Small intestine (tissue), 7 donors: ENCODE measurements around the gene SCTR. TPM values are rescaled to one million over a fixed set of nuclear protein-coding genes. Genes with fewer than 3 reads are reported as not detected.

Experiments
- DNase-seq, 2 donors: peaks; one replicate each; pipeline versions ENCODE4 v3.0.0 to v3.0.0-alpha.2; 2013
- FAIRE-seq: peaks from 2 replicates; lab custom pipeline; 2012; peaks lifted over from hg19 to GRCh38; lab: Jason Lieb, UNC
- H3K27ac ChIP-seq, 3 donors: one replicate each; pipeline ENCODE4 v1.5.1; 2013; ENCODE audit warnings: low read length in 2 of 3, mild to moderate bottlenecking in 2 of 3, control low read depth in 1 of 3, inconsistent platforms in 1 of 3, low read depth in 1 of 3, moderate library complexity in 1 of 3
- H3K27me3 ChIP-seq, 3 donors: one replicate each; pipeline ENCODE4 v1.6.1; 2013; ENCODE audit warnings: low read length in 3 of 3, inconsistent platforms in 1 of 3; ENCODE audit not compliant: control insufficient read depth in 3 of 3, insufficient read depth in 3 of 3
- H3K36me3 ChIP-seq, 3 donors: one replicate each; pipeline ENCODE4 v1.6.1; 2013; ENCODE audit warnings: low read length in 3 of 3, inconsistent platforms in 1 of 3, low read depth in 1 of 3, mild to moderate bottlenecking in 1 of 3, moderate library complexity in 1 of 3; ENCODE audit not compliant: control insufficient read depth in 3 of 3, insufficient read depth in 2 of 3
- H3K4me1 ChIP-seq, 3 donors: one replicate each; pipeline ENCODE4 v1.6.1; 2013; ENCODE audit warnings: low read length in 2 of 3, inconsistent platforms in 1 of 3, low read depth in 1 of 3, mild to moderate bottlenecking in 1 of 3, moderate library complexity in 1 of 3; ENCODE audit not compliant: control insufficient read depth in 3 of 3, insufficient read depth in 2 of 3
- H3K4me3 ChIP-seq, 3 donors: one replicate each; pipeline ENCODE4 v1.5.1; 2013; ENCODE audit warnings: low read length in 3 of 3, control low read depth in 1 of 3, inconsistent platforms in 1 of 3, low read depth in 1 of 3, mild to moderate bottlenecking in 1 of 3, moderate library complexity in 1 of 3
- H3K9me3 ChIP-seq, 2 donors: one replicate each; pipeline ENCODE4 v1.6.1; 2013; ENCODE audit warnings: low read depth in 1 of 2, low read length in 1 of 2; ENCODE audit not compliant: control insufficient read depth in 2 of 2, insufficient read depth in 1 of 2
- WGBS, 3 donors: extraction: QIAGEN DNeasy Blood & Tissue Kit; methylation state at CpG; one replicate each; pipeline ENCODE4 v1.1.7; 2013; 5-methylcytosine and 5-hydroxymethylcytosine counted together
- polyA plus RNA-seq, 4 donors: library from polyadenylated mRNA; stranded (reverse) in 3 of 4; unstranded in 1 of 4; fragments of 200-250 nt in 3 of 4; fragments of 120-200 nt in 1 of 4; gene quantifications; one replicate each; pipeline versions ENCODE4 v1.2.1 to v1.2.3, GENCODE V29; 2013
- donor health status: healthy with polysubstance abuse.
- donor health status: control.
- donor health status: control.
- donor health status: Bipolar disorder and iron deficiency.
- donor health status: healthy.

SCTR gene
- polyA plus RNA-seq, 4 donors: 15.0 to 48.8 (median 42.3) TPM

DNA sequence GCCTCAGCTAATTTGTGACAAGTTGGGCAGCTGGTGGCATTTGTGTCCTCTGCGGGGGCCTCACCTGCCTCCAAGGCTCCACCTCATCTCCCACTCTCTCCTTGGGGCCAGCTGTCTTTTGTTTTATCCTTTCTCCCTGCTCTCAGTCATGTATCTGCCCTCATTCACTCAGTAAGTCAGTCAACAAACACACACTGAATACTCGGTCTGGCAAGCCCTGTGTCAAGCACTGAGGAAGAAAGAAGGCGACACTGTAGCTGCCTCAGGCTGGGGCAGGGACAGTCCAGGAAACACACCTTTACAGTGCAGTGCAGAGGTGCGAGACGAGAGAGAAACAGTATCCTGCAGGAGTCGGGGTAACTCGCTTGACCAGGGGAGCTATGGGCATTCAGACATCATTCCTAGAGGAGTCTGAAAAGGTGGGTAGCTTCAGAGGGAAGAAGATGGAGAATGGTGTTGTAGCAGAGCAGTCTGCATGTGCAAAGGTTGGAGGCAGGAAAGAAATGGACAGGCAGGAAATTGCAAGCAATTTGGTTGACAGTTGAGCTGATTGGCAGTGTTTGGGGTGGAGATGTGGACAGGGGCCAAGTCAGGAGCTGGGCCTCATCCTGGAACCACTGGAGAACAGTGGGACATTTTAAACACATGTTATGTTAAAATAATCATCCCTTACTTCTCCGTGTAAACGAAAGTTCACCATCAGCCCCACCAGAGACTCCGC lies 34.9 kb downstream of the SCTR start:
- 79 to 83% (median 80%) methylated on average over 10 of the region's 10 CpGs for WGBS, 3 donors
- no peaks in the 10 kb centered on the region for H3K27me3 ChIP-seq
- FAIRE-seq: no peak
- peak in 1 of 2 donors; percentile 62 for DNase-seq
- H3K4me1 ChIP-seq: peaks cover 0 to 70% (median 4%) of the 10 kb centered on the region in 3 donors
- peaks cover 0 to 56% (median 0%) of the 10 kb centered on the region in 3 donors for H3K36me3 ChIP-seq
- H3K9me3 ChIP-seq: no peaks in the 10 kb centered on the region
- H3K27ac ChIP-seq: peak overlapping the region in 2 of 3 donors; percentile 40 to 97
- H3K4me3 ChIP-seq: no peak overlapping the region

DNA sequence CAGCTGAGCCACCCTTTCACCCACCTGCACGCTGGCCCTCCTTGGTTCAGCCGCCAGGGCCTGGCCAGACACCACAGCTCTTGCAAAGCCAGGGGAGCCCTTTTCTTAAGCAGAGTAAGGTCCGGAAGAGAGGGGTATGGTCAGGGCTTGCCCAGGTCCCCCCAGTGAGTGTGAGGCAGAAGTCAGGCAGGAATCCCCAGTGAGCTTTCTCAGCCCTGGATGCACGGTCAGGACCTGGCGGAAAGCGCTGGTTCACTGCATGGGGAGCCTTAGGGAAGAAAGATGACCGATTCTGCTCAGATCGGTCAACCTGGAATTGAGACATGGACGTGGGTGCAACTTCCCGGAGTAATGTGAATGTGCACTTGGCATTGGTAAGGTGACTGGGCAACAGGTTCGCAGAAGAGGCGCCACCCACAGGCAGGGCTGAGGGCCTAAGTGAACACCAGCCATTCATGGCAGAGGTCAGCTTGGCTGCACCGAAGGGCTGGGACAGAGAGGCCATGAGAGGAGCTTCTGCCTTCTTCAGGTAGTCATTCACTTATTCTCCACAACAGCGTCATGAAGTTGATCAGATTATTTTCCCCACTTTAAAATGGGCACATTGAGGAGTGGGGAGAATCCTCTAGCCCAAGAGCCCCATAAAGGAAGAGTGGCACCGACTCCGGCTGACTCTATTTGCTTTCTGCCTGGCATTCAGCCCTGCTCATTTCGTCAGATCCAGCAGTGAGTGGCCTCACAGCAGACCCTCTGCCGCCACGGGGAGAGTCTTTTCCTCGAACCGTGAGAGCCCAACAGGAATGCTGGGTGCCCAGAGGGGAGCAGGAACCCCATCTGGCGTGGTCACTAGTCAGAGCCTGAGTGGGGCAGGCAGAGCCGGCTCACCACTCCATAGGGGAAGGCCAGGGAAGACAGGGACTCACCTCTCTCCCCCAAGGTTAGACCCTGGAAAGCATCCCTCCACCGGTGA lies 35.8 kb downstream of the SCTR start:
- Histone ChIP-seq H3K36me3 (peaks cover 0 to 56% (median 0%) of the 10 kb centered on the region in 3 donors), H3K27me3 (no peaks in the 10 kb centered on the region), H3K4me1 (peaks cover 0 to 70% (median 4%) of the 10 kb centered on the region in 3 donors), H3K4me3 (no peak overlapping the region), H3K27ac (peak overlapping the region; percentile 52 to 97 (median 68)), H3K9me3 (no peaks in the 10 kb centered on the region)
- no peak for FAIRE-seq
- no peak for DNase-seq
- WGBS, 3 donors: 71 to 84% (median 78%) methylated on average over 24 of the region's 24 CpGs

DNA sequence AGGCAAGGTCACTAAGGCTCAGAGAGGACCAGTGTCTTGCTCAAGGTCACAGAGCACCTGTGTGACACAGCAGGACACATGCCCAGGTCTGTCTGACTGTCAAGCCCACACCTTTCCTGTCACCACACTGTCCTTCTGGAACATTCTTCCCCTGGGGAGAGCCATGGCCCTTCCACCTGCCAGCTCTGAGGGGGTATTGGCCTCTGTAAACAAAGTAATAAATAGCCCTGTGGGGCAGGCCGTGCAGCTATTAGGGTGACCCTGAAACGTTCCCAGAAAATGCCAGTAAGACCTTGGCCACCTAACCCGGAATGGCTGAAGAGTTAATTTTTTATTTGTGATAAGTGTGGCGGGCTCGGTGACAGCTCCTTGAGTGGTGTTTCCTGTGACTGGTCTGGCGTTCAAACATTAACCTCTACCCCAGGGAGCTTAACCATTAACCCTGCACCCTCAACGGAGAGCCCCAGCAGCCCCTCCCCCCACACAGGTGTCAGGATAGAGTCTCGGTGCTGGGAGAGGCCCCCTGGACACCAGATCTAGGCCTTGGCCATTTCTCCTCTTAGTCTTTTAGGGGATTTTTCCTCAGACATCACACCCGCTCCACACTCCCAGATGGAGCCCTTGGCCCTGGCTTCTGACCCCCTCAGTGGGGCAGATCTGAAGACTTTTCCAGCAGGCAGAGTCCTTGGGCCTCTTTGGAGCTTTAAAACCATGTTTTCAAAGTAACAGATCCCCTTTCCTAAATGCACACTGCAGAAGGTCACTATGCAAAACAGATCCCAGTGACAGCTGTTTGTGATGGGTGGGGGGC lies 36.6 kb downstream of the SCTR start:
- FAIRE-seq (no peak), DNase-seq (peak; percentile 96)
- Histone ChIP-seq H3K9me3 (no peaks in the 10 kb centered on the region), H3K4me1 (peaks cover 0 to 70% (median 4%) of the 10 kb centered on the region in 3 donors), H3K4me3 (no peak overlapping the region), H3K27me3 (no peaks in the 10 kb centered on the region), H3K27ac (peak overlapping the region; percentile 87 to 97 (median 96)), H3K36me3 (peaks cover 0 to 65% (median 0%) of the 10 kb centered on the region in 3 donors)
- WGBS, 3 donors: 12 to 20% (median 13%) methylated on average over 9 of the region's 9 CpGs

DNA sequence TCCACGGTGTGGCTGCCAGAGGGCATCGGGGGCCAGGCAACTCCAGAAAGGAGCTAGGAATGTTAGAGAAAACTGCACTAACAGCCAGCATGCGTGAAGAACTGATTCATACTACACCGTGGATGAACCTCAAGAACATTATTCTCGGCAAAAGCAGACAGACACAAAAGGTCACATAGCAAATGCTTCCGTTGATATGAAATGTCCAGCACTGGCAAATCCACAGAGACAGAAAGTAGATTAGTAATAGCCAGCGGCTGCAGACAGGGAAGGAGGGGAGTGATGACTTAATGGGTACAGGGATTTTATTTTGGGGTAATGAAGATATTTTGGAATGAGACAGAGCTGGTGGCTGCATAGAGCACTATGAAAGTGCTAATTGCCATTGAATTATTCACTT lies 37.4 kb downstream of the SCTR start:
- Histone ChIP-seq H3K4me3 (no peak overlapping the region), H3K27ac (peak overlapping the region; percentile 87 to 97 (median 96)), H3K36me3 (peaks cover 0 to 71% (median 0%) of the 10 kb centered on the region in 3 donors), H3K4me1 (peaks cover 3 to 71% (median 4%) of the 10 kb centered on the region in 3 donors), H3K9me3 (no peaks in the 10 kb centered on the region), H3K27me3 (no peaks in the 10 kb centered on the region)
- WGBS, 3 donors: 47 to 53% (median 52%) methylated on average over 6 to 7 of the region's 7 CpGs
- DNase-seq: no peak
- no peak for FAIRE-seq

DNA sequence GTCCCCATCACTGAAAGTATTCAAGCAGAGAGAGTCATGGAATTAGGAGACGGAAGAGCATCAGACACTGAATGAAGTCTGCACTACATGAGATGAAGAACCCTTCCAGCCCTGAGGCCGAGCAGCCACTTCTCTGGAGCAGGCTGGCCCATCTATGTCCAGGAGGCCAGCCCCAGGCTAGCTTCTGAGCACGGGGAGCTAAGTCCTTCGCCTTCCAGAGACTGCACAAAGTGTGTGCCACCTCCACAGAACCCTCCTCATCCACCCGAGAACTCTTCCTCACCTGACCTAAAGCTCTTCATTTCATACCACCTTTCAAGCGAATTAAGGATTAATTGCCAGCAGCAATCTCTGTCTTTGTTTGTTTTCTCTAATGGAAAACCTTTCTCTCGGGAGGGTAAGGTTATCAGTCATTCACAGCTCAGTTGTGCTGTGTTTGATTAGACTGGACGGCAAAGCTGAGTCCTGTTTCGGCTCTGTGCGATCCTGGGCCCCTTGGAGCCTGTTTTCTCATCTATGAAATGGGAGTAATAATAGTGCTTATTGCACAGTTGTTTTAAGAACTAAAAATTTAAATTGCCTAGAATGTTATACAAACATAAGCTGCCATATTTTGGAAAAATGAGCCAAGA lies 38.0 kb downstream of the SCTR start:
- peak overlapping the region; percentile 87 to 97 (median 96) for H3K27ac ChIP-seq
- peaks cover 0 to 76% (median 0%) of the 10 kb centered on the region in 3 donors for H3K36me3 ChIP-seq
- H3K4me3 ChIP-seq: no peak overlapping the region
- no peaks in the 10 kb centered on the region for H3K9me3 ChIP-seq
- WGBS, 3 donors: 55 to 75% (median 61%) methylated on average over 10 of the region's 10 CpGs
- FAIRE-seq (no peak), DNase-seq (no peak)
- H3K4me1 ChIP-seq: peaks cover 3 to 71% (median 4%) of the 10 kb centered on the region in 3 donors
- no peaks in the 10 kb centered on the region for H3K27me3 ChIP-seq

DNA sequence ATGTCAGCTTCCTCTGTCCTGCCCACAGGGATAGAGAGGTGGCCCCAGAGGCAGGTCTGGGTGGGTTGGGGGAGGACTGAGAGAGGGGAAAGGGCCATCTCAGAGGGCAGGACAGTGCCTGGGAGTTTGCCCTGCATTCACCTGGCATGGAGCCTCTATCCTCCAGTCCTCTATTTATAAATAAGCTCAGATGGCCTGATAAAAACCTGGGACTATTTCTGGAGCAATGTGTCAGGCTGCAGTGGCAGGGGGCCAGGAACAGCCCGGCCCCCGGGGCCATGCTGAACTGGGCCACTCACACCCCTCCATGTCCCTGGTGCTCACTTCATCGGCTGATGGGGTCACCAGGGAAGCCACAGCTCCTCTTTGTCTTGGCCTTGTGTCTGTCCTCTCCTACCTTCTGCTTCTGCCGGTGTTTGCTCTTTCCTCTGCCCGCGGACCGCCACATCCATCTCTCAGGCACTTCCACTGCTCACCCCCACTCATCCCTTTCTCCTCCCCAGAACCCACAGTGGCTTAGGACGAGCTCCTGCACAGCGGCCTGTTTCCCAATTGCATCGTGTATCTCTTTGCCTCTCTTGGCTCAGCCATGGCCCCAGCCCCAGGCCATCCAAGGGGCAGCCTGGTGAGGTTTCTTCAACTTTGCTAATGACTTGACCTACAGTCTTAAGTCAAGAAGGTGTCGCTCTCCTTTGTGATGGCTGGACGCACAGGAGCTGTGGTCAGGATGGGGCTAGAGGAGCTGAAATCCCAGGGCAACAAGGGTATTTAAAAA lies 38.8 kb downstream of the SCTR start:
- H3K27ac ChIP-seq: no peak overlapping the region
- H3K36me3 ChIP-seq: peaks cover 0 to 71% (median 0%) of the 10 kb centered on the region in 3 donors
- no peaks in the 10 kb centered on the region for H3K27me3 ChIP-seq
- WGBS, 3 donors: 73 to 76% (median 74%) methylated on average over 12 of the region's 12 CpGs
- H3K9me3 ChIP-seq: no peaks in the 10 kb centered on the region
- DNase-seq (no peak), FAIRE-seq (no peak)
- no peak overlapping the region for H3K4me3 ChIP-seq
- peaks cover 3 to 71% (median 4%) of the 10 kb centered on the region in 3 donors for H3K4me1 ChIP-seq

DNA sequence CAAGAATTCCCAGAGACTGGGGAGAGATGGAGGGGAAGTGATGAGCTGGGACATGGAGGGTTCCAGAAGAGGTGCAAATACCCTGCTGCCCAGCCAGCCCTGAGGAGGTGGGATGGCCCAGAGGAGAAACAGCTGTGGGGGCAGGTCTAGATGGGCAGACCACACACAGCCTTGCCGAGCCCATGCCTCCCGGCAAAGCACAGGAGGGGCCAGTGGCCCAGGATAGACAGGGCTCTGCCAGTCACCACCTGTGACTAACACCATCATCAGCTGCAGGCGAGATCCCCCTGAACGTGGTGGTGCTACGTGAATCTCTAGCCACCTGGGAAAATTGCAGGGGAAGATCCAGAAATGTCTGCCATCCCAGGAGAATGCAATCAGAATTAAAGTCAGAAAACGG lies 39.4 kb downstream of the SCTR start:
- FAIRE-seq: no peak
- peaks cover 0 to 65% (median 0%) of the 10 kb centered on the region in 3 donors for H3K36me3 ChIP-seq
- no peak for DNase-seq
- H3K4me3 ChIP-seq: no peak overlapping the region
- peaks cover 3 to 70% (median 4%) of the 10 kb centered on the region in 3 donors for H3K4me1 ChIP-seq
- H3K9me3 ChIP-seq: no peaks in the 10 kb centered on the region
- H3K27me3 ChIP-seq: no peaks in the 10 kb centered on the region
- WGBS, 3 donors: 73 to 82% (median 77%) methylated on average over 6 of the region's 6 CpGs
- H3K27ac ChIP-seq: no peak overlapping the region
